A172 (cell line): ENCODE measurements around the gene IZUMO4. TPM values are rescaled to one million over a fixed set of nuclear protein-coding genes. Genes with fewer than 3 reads are reported as not detected.

Source experiments
- DNase-seq: peaks from one replicate; pipeline ENCODE4 v3.0.0-alpha.2; 2015; ENCODE audit warnings: low spot score
- total RNA-seq: library from RNA; depleted of rRNA; stranded (reverse); fragments of >200 nt; shearing (Covaris generic); gene quantifications from 2 replicates; pipeline ENCODE4 v1.2.3, GENCODE V29; 2014; rRNA removed

IZUMO4 gene
- total RNA-seq, 1 experiment from 2014 or later: 2.8 TPM

DNA sequence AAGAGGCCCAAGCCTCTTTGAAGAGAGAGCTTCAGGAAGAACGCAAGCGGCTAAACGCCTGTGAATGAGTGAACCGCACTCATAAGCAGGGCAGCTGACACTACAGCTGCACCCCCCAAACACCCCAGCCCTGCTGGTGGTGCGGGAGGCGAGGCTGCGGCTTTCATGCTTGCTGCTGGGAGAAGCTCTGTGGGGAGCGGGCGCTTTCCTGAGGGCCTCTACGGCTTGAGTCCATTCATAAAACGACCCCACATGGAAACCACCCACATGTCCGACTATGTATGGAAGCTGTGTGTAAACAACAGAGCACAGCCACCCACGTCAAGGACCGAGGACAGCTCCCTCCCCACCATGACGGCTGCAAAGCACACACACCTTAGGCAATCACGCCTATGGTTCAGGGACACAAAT lies 49.1 kb downstream of the IZUMO4 start:
- DNase-seq: no peak

DNA sequence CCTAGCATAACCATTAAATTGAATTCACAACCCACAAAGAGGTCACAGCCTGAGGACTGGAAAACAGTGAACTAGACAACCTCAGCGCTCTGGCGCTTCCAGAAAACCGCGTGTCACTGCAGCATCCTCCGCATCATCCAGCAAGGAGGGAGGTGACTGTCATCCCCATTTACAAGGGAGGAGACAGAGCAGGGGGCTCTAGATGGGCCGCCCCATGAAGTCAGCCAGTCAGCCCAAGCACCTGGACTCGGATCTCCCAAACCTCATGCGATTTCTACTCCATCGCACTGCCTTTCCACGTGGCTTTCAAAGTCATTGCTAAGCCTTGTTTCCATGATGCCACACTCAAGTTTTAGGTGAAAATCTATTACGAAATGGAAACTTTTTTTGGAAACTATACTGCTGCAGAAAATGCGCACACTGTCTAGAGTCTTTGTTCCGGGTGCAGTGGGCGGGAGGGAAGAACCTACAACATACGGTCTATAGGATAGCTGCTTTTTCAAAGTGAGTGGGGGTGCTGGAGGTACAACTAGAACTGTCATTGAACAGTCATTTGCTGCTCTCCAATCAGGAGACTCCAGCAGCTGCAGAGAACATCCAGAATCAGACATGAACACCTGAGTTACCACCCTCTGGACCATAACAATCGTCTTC lies 51.9 kb downstream of the IZUMO4 start:
- no peak for DNase-seq

Other genes with a start within 250 kb of the IZUMO4 start
- gene REXO1, start 248.4 kb upstream of the IZUMO4 start, total RNA-seq: 8.0 and 30.4 TPM in 2 replicates
- 8.2 and 11.5 TPM in 2 replicates for gene KLF16, start 233.3 kb upstream of the IZUMO4 start, total RNA-seq
- 72.6 and 120 TPM in 2 replicates for gene ABHD17A, start 211.4 kb upstream of the IZUMO4 start, total RNA-seq
- gene ADAT3, start 191.5 kb upstream of the IZUMO4 start, total RNA-seq: 2.3 and 3.7 TPM in 2 replicates
- 71.1 and 134 TPM in 2 replicates for gene SCAMP4, start 191.5 kb upstream of the IZUMO4 start, total RNA-seq
- gene CSNK1G2, start 155.7 kb upstream of the IZUMO4 start, total RNA-seq: 83.5 and 88.1 TPM in 2 replicates
- 54.7 and 60.4 TPM in 2 replicates for gene BTBD2, start 81.2 kb upstream of the IZUMO4 start, total RNA-seq
- 40.4 and 53.8 TPM in 2 replicates for gene MKNK2, start 45.7 kb upstream of the IZUMO4 start, total RNA-seq
- 17.4 and 21.5 TPM in 2 replicates for gene MOB3A, start 589 bp upstream of the IZUMO4 start, total RNA-seq
- gene AP3D1, start 54.7 kb downstream of the IZUMO4 start, total RNA-seq: 167 and 176 TPM in 2 replicates
- gene DOT1L, start 67.0 kb downstream of the IZUMO4 start, total RNA-seq: 6.5 and 6.8 TPM in 2 replicates
- gene PLEKHJ1, start 139.4 kb downstream of the IZUMO4 start, total RNA-seq: 172 and 177 TPM in 2 replicates
- 41.1 and 42.9 TPM in 2 replicates for gene SF3A2, start 139.9 kb downstream of the IZUMO4 start, total RNA-seq
- 8.5 and 10.0 TPM in 2 replicates for gene AMH, start 152.4 kb downstream of the IZUMO4 start, total RNA-seq
- gene JSRP1, start 159.5 kb downstream of the IZUMO4 start, total RNA-seq: not detected in 2 replicates
- gene PEAK3, start 185.3 kb downstream of the IZUMO4 start, total RNA-seq: 0.22 and 1.7 TPM in 2 replicates
- gene LINGO3, start 211.2 kb downstream of the IZUMO4 start, total RNA-seq: not detected in 2 replicates
- gene LSM7, start 231.7 kb downstream of the IZUMO4 start, total RNA-seq: 493 and 592 TPM in 2 replicates
- 51.9 and 60.7 TPM in 2 replicates for gene SPPL2B, start 231.8 kb downstream of the IZUMO4 start, total RNA-seq